SIG-M5 (cell line): ENCODE results near the gene GLYATL1B.
"Not testable (repeated sequence)": the region's sequence is repeated elsewhere in the genome, so short reads cannot be mapped to it uniquely, and the experiment has no call there.

Source experiments
- DNase-seq: peaks from one replicate; lab custom pipeline; 2025; lab: John Stamatoyannopoulos, UW

The GLYATL1B gene

GRCh38 chr11:59095972-59096575 lies 10.0 kb downstream of the GLYATL1B start:
- DNase-seq, result not testable (repeated sequence)

GRCh38 chr11:59097113-59097708 lies 11.1 kb downstream of the GLYATL1B start:
- no peak for DNase-seq

GRCh38 chr11:59097938-59098337 lies 11.8 kb downstream of the GLYATL1B start:
- not testable (repeated sequence) for DNase-seq

- no peak for DNase-seq
These were observed 16.2 kb downstream of the GLYATL1B start for GRCh38 chr11:59102259-59102765.

GRCh38 chr11:59106363-59107336 lies 20.5 kb downstream of the GLYATL1B start, which contains the start of gene FAM111B:
FAM111B (plus strand) TSS chr11:59107237; CDS start chr11:59109626, 2,389 bp downstream.
- DNase-seq, result no peak

GRCh38 chr11:59107721-59108120 lies 21.6 kb downstream of the GLYATL1B start:
- DNase-seq, result not testable (repeated sequence)

- no peak for DNase-seq
These were observed 26.4 kb downstream of the GLYATL1B start for GRCh38 chr11:59112494-59112893.

GRCh38 chr11:59114344-59114743 lies 28.2 kb downstream of the GLYATL1B start:
- no peak for DNase-seq

- DNase-seq, result no peak
These were observed 29.4 kb downstream of the GLYATL1B start for GRCh38 chr11:59115553-59115952.

- DNase-seq, result no peak
These were observed 31.7 kb downstream of the GLYATL1B start for GRCh38 chr11:59117774-59118173.

- no peak for DNase-seq
These were observed 33.7 kb downstream of the GLYATL1B start for GRCh38 chr11:59119826-59120225.

GRCh38 chr11:59135648-59136461 lies 49.7 kb downstream of the GLYATL1B start:
- peak; percentile 22 for DNase-seq

- DNase-seq, result not testable (repeated sequence)
These were observed 50.4 kb downstream of the GLYATL1B start for GRCh38 chr11:59136551-59136950.

GRCh38 chr11:59137190-59137589 lies 51.1 kb downstream of the GLYATL1B start:
- DNase-seq, result no peak

GRCh38 chr11:59138643-59139042 lies 52.5 kb downstream of the GLYATL1B start:
- DNase-seq, result no peak

- no peak for DNase-seq
These were observed 55.1 kb downstream of the GLYATL1B start for GRCh38 chr11:59141191-59141590.

- DNase-seq, result no peak
These were observed 55.8 kb downstream of the GLYATL1B start for GRCh38 chr11:59141673-59142460.

- peak; percentile 26 for DNase-seq
These were observed 56.7 kb downstream of the GLYATL1B start, which contains the start of gene FAM111A for GRCh38 chr11:59142530-59143507. FAM111A (plus strand) TSS chr11:59142856; CDS start chr11:59148873, 6,017 bp downstream.

- no peak for DNase-seq
These were observed 58.0 kb downstream of the GLYATL1B start for GRCh38 chr11:59144096-59144495.
